HUDEP-2 (cell line): ENCODE results near the gene RB1.

ENCODE experiments used
- DNase-seq, 76 experiments: peaks; one replicate each; lab custom pipeline; 2025; ENCODE audit not compliant: unreplicated experiment in 76 of 76; lab: John Stamatoyannopoulos, UW

RB1 gene

GRCh38 chr13:48303359-48304142 lies at the start of gene RB1:
Gene RB1, plus strand, starts transcription at chr13:48303751. Its CDS starts 162 bp downstream, at chr13:48303913.
- DNase-seq, result peak in 74 of 76 experiments; percentile 28 to 90 (median 79)

GRCh38 chr13:48253849-48254248 lies 49.7 kb upstream of the RB1 start:
- no peak for DNase-seq

DNA sequence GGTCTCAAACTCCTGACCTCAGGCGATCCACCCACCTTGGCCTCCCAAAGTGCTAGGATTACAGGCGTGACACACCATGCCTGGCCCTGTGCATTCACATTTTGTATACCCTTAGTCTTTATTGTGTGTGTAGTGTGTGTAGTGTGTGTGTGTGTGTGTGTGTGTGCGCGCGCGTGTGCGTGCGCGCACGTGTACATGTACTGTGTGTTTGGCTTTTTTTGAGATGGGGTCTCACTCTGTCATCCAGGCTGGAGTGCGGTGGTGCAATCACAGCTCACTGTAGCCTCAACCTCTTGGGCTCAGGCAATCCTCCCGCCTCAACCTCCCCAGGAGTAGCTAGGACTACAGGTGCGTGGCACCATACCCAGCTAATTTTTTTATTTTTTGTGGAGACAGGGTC lies 48.5 kb upstream of the RB1 start:
- no peak for DNase-seq

GRCh38 chr13:48255954-48256353 lies 47.6 kb upstream of the RB1 start:
- no peak for DNase-seq

GRCh38 chr13:48258002-48258401 lies 45.5 kb upstream of the RB1 start:
- DNase-seq, result no peak

- DNase-seq, result no peak
Measured at GRCh38 chr13:48258430-48258829, 45.1 kb upstream of the RB1 start.

DNA sequence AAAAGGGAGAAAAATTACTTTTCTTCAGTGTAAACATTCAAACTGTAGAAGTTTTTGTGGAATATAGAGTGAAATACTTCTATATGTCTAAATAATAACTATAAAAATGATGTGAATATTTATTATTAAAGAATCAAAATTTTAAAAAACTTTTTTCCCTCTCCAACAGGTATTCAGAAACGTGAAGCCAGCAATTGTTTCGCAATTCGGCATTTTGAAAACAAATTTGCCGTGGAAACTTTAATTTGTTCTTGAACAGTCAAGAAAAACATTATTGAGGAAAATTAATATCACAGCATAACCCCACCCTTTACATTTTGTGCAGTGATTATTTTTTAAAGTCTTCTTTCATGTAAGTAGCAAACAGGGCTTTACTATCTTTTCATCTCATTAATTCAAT lies 42.6 kb upstream of the RB1 start:
- no peak for DNase-seq

DNA sequence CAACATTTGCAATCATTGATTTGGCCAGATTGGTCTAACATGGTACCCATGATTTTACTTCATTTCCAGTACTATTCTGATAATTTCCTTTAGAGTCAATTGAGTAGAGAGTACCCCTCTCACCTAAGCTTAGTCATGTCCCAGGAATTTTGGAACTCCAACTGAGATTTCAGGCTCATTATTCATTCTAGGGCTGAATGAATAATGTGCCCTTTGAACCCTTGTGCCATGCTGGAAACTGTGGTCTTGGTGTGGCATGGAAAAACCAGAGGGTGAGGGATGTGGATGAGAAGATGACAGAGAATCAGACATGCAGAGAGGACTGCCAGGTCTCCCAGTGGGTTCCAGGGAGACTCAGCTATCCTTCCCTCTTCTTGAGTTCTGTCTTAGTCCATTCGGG lies 40.4 kb upstream of the RB1 start:
- DNase-seq, result no peak

DNA sequence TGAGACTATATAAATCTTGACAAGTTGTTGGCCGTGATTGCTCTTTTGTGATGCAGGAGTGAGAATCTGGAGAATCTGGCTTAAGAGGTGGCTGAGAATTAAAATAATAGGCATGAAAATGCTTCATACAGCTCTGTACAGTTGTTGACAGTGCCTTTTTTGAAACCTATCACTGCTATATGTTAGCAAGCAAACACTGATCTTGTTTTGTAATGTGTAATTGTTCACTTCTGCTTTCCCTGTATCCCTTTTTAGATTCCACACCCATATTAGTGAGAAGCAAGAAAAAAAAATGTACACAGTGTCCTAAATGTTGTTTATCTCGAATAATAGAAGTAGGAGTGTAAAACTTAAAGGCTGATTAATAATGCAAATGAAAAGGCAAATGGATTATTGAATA lies 39.5 kb upstream of the RB1 start:
- no peak for DNase-seq

DNA sequence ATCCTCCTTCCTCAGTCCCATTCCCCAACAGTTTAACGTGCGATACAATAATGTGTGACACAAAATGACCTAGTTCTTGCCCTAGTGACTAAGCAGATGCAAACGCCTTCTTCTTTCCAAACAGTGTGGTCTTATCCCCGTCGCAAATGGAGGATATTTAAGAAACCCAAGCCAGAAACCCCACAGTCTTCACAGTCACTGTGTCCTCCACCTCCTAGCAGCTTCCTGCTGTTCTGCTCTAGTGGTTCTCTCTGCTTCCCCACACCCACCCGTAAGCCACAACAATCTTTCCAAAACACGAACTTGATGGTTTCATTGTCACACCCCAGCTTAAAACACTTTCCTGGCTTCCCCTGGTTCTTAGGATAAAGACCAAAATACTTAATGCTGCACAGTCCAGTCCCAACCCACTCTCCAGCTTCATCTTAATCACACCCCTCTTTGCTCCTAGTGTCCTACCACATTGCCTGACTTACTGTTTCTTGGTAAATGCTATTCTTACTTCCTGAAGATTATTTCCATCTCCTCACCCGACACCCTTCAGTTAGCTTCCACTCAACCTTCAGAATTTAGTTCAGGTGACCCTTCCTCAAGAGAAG lies 38.2 kb upstream of the RB1 start:
- no peak for DNase-seq

DNA sequence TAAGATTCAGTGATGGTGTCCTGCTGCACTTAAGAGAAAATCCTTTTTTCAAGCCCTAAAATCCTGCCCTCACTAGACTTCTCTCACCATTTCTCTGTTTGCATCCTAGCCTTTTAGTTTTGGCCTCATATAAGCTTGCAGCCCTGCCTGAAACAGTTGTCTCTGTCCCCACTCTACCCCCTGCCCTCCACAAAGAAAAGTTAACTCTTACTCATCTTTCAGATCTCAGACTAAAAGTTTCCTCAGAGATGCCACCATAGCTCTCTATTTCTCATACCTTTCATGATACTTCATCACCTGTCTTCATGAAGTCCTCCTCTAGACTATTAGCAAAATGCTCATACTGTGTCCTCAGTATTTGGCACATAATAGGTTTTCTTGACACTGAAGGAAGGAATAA lies 37.4 kb upstream of the RB1 start:
- no peak for DNase-seq

- no peak for DNase-seq
Measured at GRCh38 chr13:48266701-48267639, 36.6 kb upstream of the RB1 start.

- no peak for DNase-seq
Measured at GRCh38 chr13:48268019-48268418, 35.5 kb upstream of the RB1 start.

- no peak for DNase-seq
Measured at GRCh38 chr13:48273346-48273745, 30.2 kb upstream of the RB1 start.

DNA sequence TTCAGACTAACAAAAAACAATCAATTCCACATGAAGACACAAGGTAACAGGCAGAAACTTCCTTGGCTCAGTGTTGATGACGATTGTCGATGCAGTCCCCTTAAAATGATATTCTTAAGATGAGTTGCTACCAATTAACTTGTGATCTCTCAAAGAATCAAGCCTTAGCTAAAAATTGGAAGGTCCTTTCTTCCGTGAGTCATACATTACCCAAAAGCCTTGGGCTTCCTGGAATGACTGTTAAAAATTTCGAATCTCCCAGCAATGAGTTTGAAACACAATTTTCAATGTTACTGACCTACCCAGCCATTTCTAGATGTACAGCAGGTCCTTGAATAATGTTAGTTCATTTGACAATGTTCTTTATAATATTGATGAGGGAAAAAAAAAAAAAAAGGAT lies 28.0 kb upstream of the RB1 start:
- no peak for DNase-seq

- DNase-seq, result no peak
Measured at GRCh38 chr13:48278806-48279205, 24.7 kb upstream of the RB1 start.

GRCh38 chr13:48281556-48281955 lies 22.0 kb upstream of the RB1 start:
- DNase-seq, result no peak

GRCh38 chr13:48291730-48292129 lies 11.8 kb upstream of the RB1 start:
- DNase-seq, result peak in 17 of 76 experiments; percentile 2 to 48 (median 16)

DNA sequence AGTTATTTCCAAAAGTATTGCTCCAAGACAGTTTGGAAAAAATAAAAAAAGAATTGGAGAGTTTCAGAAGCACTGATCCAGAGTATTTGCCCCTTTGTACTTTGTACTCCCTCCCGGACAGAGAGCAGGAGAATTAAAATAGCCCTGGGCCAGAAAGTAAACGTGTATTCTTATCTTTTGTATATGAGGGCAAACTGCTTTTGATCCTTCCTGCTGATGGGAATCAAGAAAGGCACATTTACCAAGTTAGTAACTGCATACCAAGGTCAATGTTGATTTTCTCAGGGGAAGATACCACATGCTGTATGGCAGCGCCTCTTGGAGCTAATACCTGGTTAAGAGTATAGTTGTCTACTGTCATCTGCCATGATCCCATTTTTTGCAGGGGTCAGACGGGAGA lies 10.9 kb upstream of the RB1 start:
- DNase-seq, result peak in 1 of 76 experiments; percentile 1

- no peak for DNase-seq
Measured at GRCh38 chr13:48294653-48295052, 8.9 kb upstream of the RB1 start.

GRCh38 chr13:48295271-48295670 lies 8.3 kb upstream of the RB1 start:
- no peak for DNase-seq
